Smooth muscle cell (in vitro differentiated cells): ENCODE data around the gene THRB. TPM values are rescaled to one million over a fixed set of nuclear protein-coding genes. Genes with fewer than 3 reads are reported as not detected.

Source experiments
- DNase-seq: peaks from one replicate; lab custom pipeline; 2025; ENCODE audit not compliant: unreplicated experiment; lab: John Stamatoyannopoulos, UW
- H2AFZ ChIP-seq: fragments of 200-600 bp; sonication (generic); 2 replicates; pipeline ENCODE4 v1.6.0; 2016; ENCODE audit warnings: antibody characterized with exemption, low read depth, mild to moderate bottlenecking
- H3F3A ChIP-seq: fragments of 200-600 bp; sonication (generic); 2 replicates; pipeline ENCODE4 v1.6.0; 2017; ENCODE audit warnings: antibody characterized with exemption, low read depth
- H3K27ac ChIP-seq: fragments of 200-600 bp; sonication (generic); 2 replicates; pipeline ENCODE4 v1.5.1; 2016; ENCODE audit warnings: low read depth, mild to moderate bottlenecking
- H3K27me3 ChIP-seq: fragments of 200-600 bp; sonication (generic); 2 replicates; pipeline ENCODE4 v1.6.1; 2016; ENCODE audit warnings: low read depth, mild to moderate bottlenecking
- H3K36me3 ChIP-seq: fragments of 200-600 bp; sonication (generic); 2 replicates; pipeline ENCODE4 v1.5.1; 2016; ENCODE audit warnings: low read depth
- H3K4me1 ChIP-seq: fragments of 200-600 bp; sonication (generic); 2 replicates; pipeline ENCODE4 v1.5.1; 2016; ENCODE audit warnings: low read depth
- H3K4me2 ChIP-seq: fragments of 200-600 bp; sonication (generic); 2 replicates; pipeline ENCODE4 v1.6.0; 2016; ENCODE audit warnings: mild to moderate bottlenecking
- H3K4me3 ChIP-seq: fragments of 200-600 bp; sonication (generic); 2 replicates; pipeline ENCODE4 v1.5.1; 2016; ENCODE audit warnings: mild to moderate bottlenecking
- H3K79me2 ChIP-seq: fragments of 200-600 bp; sonication (generic); 2 replicates; pipeline ENCODE4 v1.6.0; 2016; ENCODE audit warnings: low read depth, mild to moderate bottlenecking
- H3K9ac ChIP-seq: fragments of 200-600 bp; sonication (generic); 2 replicates; pipeline ENCODE4 v1.6.0; 2016; ENCODE audit warnings: low read depth
- H3K9me3 ChIP-seq: fragments of 200-600 bp; sonication (generic); replicated peaks from 2 replicates; pipeline ENCODE4 v1.5.1; 2016; ENCODE audit warnings: low read depth
- H4K20me1 ChIP-seq: fragments of 200-600 bp; sonication (generic); 2 replicates; pipeline ENCODE4 v1.6.0; 2016; ENCODE audit warnings: low read depth
- WGBS: methylation state at CpG from one replicate; pipeline ENCODE4 v1.1.7; 2016; ENCODE audit warnings: low lambda C conversion rate; 5-methylcytosine and 5-hydroxymethylcytosine counted together
- polyA plus RNA-seq: library from polyadenylated mRNA; unstranded; fragments of >200 nt; fragmentation: Nextera tagmentation; extraction: Ambion mirVana; gene quantifications from 2 replicates; pipeline ENCODE4 v1.2.1, GENCODE V29; 2016
- total RNA-seq: library from RNA; depleted of rRNA; stranded (reverse); fragments of >200 nt; gene quantifications from 2 replicates; pipeline ENCODE4 v1.2.3, GENCODE V29; 2014
- TF ChIP-seq, protein P1 (sequence below): fragments of 200-600 bp; sonication (generic); IDR thresholded peaks from 2 replicates; pipeline ENCODE4 v1.5.1; 2017; ENCODE audit warnings: borderline replicate concordance, mild to moderate bottlenecking, antibody characterized with exemption; ENCODE audit not compliant: insufficient read depth, poor library complexity, severe bottlenecking

Gene THRB
- total and polyA plus RNA-seq, 2 experiments from 2014 or later = 5.6 to 43.8 TPM

DNA sequence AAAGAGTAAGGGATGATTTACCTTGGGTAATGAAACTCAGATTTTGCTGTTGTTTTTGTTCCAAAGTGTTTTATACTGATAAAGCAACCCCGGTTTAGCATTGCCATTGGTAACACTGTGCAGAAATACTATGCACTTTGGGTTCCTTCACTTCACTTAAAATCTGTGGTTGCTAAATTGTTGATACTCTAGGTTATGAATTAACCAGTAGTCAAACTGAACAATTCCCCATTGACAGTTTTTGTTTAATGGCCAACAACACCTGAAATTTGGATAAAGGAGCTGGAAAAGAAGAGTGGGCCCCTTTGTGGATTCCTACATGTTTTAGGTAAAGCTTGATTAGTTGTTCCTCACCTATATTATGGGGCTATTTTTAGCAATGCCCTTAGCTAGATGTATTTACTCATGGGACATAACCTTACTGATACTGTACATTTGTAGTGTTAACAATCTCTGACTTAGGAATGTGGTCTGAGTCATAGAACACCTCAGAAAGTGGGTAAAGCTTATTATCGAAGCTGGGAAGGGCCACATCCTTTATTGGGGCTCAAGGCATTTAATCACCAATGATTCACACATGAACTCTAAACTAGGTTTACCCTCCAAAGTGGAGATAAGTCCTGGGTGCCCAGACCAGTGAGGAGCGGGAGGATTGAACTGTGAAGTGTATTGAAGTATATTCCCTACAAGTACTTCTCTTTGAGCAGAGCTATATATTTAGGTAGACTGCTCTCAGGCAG is 29.5 kb upstream of the THRB start:
- Histone ChIP-seq H3K4me2 (peak overlapping the region; percentile 32), H2AFZ (no peak overlapping the region), H4K20me1 (no peaks in the 10 kb centered on the region), H3K79me2 (no peaks in the 10 kb centered on the region), H3K4me3 (no peak overlapping the region), H3K27me3 (peaks cover 52% of the 10 kb centered on the region), H3K9me3 (no peaks in the 10 kb centered on the region), H3K27ac (no peak overlapping the region), H3K9ac (no peak overlapping the region), H3F3A (peaks cover 15% of the 10 kb centered on the region), H3K4me1 (peaks cover 4% of the 10 kb centered on the region), H3K36me3 (no peaks in the 10 kb centered on the region)
- DNase-seq = no peak
- TF ChIP-seq, protein P1, sequence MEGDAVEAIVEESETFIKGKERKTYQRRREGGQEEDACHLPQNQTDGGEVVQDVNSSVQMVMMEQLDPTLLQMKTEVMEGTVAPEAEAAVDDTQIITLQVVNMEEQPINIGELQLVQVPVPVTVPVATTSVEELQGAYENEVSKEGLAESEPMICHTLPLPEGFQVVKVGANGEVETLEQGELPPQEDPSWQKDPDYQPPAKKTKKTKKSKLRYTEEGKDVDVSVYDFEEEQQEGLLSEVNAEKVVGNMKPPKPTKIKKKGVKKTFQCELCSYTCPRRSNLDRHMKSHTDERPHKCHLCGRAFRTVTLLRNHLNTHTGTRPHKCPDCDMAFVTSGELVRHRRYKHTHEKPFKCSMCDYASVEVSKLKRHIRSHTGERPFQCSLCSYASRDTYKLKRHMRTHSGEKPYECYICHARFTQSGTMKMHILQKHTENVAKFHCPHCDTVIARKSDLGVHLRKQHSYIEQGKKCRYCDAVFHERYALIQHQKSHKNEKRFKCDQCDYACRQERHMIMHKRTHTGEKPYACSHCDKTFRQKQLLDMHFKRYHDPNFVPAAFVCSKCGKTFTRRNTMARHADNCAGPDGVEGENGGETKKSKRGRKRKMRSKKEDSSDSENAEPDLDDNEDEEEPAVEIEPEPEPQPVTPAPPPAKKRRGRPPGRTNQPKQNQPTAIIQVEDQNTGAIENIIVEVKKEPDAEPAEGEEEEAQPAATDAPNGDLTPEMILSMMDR = no peak
- WGBS = 73% methylated on average over 3 of the region's 3 CpGs

GRCh38 chr3:24523215-24523614 is 28.6 kb upstream of the THRB start:
- H3K36me3 ChIP-seq = no peaks in the 10 kb centered on the region
- peaks cover 60% of the 10 kb centered on the region for H3K27me3 ChIP-seq
- H2AFZ ChIP-seq = no peak overlapping the region
- H3K4me1 ChIP-seq = peaks cover 4% of the 10 kb centered on the region
- no peak for DNase-seq
- H3K9ac ChIP-seq = no peak overlapping the region
- TF ChIP-seq, protein P1 = no peak
- H3K4me3 ChIP-seq = no peak overlapping the region
- H4K20me1 ChIP-seq = no peaks in the 10 kb centered on the region
- peaks cover 15% of the 10 kb centered on the region for H3F3A ChIP-seq
- 46% methylated on average over 2 of the region's 2 CpGs for WGBS
- no peaks in the 10 kb centered on the region for H3K79me2 ChIP-seq
- H3K4me2 ChIP-seq = peak overlapping the region; percentile 32
- H3K27ac ChIP-seq = no peak overlapping the region
- H3K9me3 ChIP-seq = no peaks in the 10 kb centered on the region

GRCh38 chr3:24522146-24522579 is 27.5 kb upstream of the THRB start:
- Histone ChIP-seq H2AFZ (peak overlapping the region; percentile 98), H3K9me3 (no peaks in the 10 kb centered on the region), H3K4me3 (peak overlapping the region; percentile 80), H4K20me1 (no peaks in the 10 kb centered on the region), H3F3A (peaks cover 15% of the 10 kb centered on the region), H3K79me2 (no peaks in the 10 kb centered on the region), H3K9ac (no peak overlapping the region), H3K27ac (no peak overlapping the region), H3K27me3 (peaks cover 64% of the 10 kb centered on the region), H3K4me2 (peak overlapping the region; percentile 99), H3K36me3 (no peaks in the 10 kb centered on the region), H3K4me1 (peaks cover 4% of the 10 kb centered on the region)
- no peak for DNase-seq
- TF ChIP-seq, protein P1 = no peak
- 6% methylated on average over 16 of the region's 16 CpGs for WGBS
